ENCODE measurements around the gene TNFSF4.

TNFSF4 gene

DNA sequence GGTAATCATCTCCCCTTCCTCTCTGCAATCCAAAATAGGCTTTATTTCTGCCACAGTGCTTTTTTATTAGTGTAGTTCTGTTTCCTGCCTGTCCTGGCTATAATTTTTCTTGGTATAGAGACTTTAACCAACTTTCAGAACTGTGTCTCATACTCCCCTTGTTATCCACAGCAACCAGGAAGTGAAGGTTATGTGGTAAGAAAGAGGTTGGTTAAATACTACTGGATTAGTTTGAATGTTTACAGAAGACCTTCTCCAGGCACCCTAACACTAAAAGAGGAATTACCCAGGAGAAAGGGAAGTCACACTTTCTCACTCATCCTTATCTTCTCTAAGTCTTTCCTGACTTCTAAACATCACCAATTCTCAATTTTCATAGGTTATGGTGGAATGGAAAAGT is 17.8 kb upstream of the TNFSF4 start:
- TF ChIP-seq EZH2phosphoT487 (conservative IDR thresholded peaks at IDR 0.05; ENCODE audit: low read length), result no peak
- TF ChIP-seq, protein P1, sequence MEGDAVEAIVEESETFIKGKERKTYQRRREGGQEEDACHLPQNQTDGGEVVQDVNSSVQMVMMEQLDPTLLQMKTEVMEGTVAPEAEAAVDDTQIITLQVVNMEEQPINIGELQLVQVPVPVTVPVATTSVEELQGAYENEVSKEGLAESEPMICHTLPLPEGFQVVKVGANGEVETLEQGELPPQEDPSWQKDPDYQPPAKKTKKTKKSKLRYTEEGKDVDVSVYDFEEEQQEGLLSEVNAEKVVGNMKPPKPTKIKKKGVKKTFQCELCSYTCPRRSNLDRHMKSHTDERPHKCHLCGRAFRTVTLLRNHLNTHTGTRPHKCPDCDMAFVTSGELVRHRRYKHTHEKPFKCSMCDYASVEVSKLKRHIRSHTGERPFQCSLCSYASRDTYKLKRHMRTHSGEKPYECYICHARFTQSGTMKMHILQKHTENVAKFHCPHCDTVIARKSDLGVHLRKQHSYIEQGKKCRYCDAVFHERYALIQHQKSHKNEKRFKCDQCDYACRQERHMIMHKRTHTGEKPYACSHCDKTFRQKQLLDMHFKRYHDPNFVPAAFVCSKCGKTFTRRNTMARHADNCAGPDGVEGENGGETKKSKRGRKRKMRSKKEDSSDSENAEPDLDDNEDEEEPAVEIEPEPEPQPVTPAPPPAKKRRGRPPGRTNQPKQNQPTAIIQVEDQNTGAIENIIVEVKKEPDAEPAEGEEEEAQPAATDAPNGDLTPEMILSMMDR (IDR thresholded peaks at IDR 0.05; ENCODE audit: insufficient read depth, low read length, poor library complexity, severe bottlenecking), result no peak
- Histone ChIP-seq H3K9ac (ENCODE audit: low read length) (no peak overlapping the region), H3K36me3 (ENCODE audit: low read length) (no peaks in the 10 kb centered on the region), H3F3A (ENCODE audit: insufficient read depth) (no peaks in the 10 kb centered on the region), H3K4me3 (ENCODE audit: insufficient read depth, low read length, poor library complexity, severe bottlenecking) (no peak overlapping the region), H3K4me2 (ENCODE audit: low read depth, low read length, poor library complexity, severe bottlenecking) (no peak overlapping the region), H3K27me3 (ENCODE audit: low read length) (no peaks in the 10 kb centered on the region), H2AFZ (ENCODE audit: low read depth, low read length, severe bottlenecking) (no peak overlapping the region), H3K27ac (ENCODE audit: low read depth, low read length) (no peak overlapping the region), H3K79me2 (ENCODE audit: insufficient read depth, low read length) (no peaks in the 10 kb centered on the region), H3K9me3 (ENCODE audit: insufficient read depth, low read length) (no peaks in the 10 kb centered on the region), H3K9me2 (replicated peaks; ENCODE audit: insufficient read depth, low read length) (no peaks in the 10 kb centered on the region), H4K20me1 (ENCODE audit: low read depth, low read length) (no peaks in the 10 kb centered on the region)

DNA sequence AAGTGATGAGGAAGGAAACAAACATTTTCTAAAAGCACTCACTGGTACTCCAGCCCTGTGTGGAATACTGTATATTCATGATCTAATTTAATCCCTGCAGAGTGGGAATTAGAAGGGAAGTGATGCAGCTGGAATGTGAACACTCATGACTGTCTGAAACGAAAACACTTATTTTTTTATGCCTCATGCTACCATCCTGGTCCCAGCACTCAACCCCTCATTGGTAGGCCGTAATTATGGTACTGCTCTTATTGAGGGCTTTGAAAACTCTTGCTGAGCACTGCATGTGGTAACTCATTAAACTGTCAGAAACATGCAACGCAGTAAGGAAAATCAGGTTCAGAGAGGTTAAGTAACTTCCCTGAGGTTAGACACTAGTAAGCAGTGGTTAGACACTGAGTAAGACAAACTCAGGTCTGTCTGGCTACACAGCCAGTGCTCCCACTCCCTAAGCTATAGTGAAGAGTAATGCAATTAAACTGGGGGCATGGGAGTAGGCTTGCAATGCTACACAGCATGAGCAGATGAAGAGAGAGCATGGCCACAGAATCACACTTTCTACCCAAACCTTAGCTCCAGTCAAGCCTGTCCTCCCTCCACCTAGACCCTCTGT is 17.3 kb upstream of the TNFSF4 start:
- Histone ChIP-seq H3K4me2 (ENCODE audit: low read depth, low read length, poor library complexity, severe bottlenecking) (no peak overlapping the region), H3K27ac (ENCODE audit: low read depth, low read length) (no peak overlapping the region)
- TF ChIP-seq, protein P1 (IDR thresholded peaks at IDR 0.05; ENCODE audit: insufficient read depth, low read length, poor library complexity, severe bottlenecking), result no peak
- no peak for TF ChIP-seq EZH2phosphoT487 (conservative IDR thresholded peaks at IDR 0.05; ENCODE audit: low read length)

DNA sequence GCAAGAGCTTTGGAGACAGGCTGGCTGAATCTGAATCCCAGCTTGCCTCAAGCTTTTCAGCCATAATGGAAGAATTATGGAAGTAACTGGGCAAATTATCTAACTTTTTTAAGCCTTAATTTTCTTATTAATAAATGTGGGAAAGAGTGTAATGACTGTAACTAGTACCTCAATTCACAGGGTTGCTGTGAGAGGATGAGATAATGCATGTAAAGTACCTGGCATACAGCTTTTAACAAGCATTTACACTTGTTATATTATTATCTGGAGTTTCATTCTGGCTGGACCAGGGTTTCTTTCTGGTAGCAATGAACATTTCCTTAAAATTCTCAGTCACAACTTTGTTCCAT is 15.9 kb upstream of the TNFSF4 start:
- no peaks in the 10 kb centered on the region for H3K36me3 ChIP-seq (ENCODE audit: low read length)
- no peaks in the 10 kb centered on the region for H3K27me3 ChIP-seq (ENCODE audit: low read length)
- H3K79me2 ChIP-seq (ENCODE audit: insufficient read depth, low read length), result no peaks in the 10 kb centered on the region
- no peak overlapping the region for H3K9ac ChIP-seq (ENCODE audit: low read length)
- no peaks in the 10 kb centered on the region for H3K9me2 ChIP-seq (replicated peaks; ENCODE audit: insufficient read depth, low read length)
- H3F3A ChIP-seq (ENCODE audit: insufficient read depth), result no peaks in the 10 kb centered on the region
- H3K4me3 ChIP-seq (ENCODE audit: insufficient read depth, low read length, poor library complexity, severe bottlenecking), result no peak overlapping the region
- no peak for TF ChIP-seq EZH2phosphoT487 (conservative IDR thresholded peaks at IDR 0.05; ENCODE audit: low read length)
- TF ChIP-seq, protein P1 (IDR thresholded peaks at IDR 0.05; ENCODE audit: insufficient read depth, low read length, poor library complexity, severe bottlenecking), result no peak
- no peak overlapping the region for H3K27ac ChIP-seq (ENCODE audit: low read depth, low read length)
- H3K9me3 ChIP-seq (ENCODE audit: insufficient read depth, low read length), result no peaks in the 10 kb centered on the region
- no peaks in the 10 kb centered on the region for H4K20me1 ChIP-seq (ENCODE audit: low read depth, low read length)
- H3K4me2 ChIP-seq (ENCODE audit: low read depth, low read length, poor library complexity, severe bottlenecking), result no peak overlapping the region
- no peak overlapping the region for H2AFZ ChIP-seq (ENCODE audit: low read depth, low read length, severe bottlenecking)

More for the DNA sequence above, 17.3 kb upstream of the TNFSF4 start:
- no peaks in the 10 kb centered on the region for H3K36me3 ChIP-seq (ENCODE audit: low read length)
- no peaks in the 10 kb centered on the region for H3K9me3 ChIP-seq (ENCODE audit: insufficient read depth, low read length)
- H3F3A ChIP-seq (ENCODE audit: insufficient read depth), result no peaks in the 10 kb centered on the region
- H3K4me3 ChIP-seq (ENCODE audit: insufficient read depth, low read length, poor library complexity, severe bottlenecking), result no peak overlapping the region
- H3K79me2 ChIP-seq (ENCODE audit: insufficient read depth, low read length), result no peaks in the 10 kb centered on the region
- no peaks in the 10 kb centered on the region for H3K9me2 ChIP-seq (replicated peaks; ENCODE audit: insufficient read depth, low read length)
- H3K9ac ChIP-seq (ENCODE audit: low read length), result no peak overlapping the region
- H4K20me1 ChIP-seq (ENCODE audit: low read depth, low read length), result no peaks in the 10 kb centered on the region
- no peaks in the 10 kb centered on the region for H3K27me3 ChIP-seq (ENCODE audit: low read length)
- no peak overlapping the region for H2AFZ ChIP-seq (ENCODE audit: low read depth, low read length, severe bottlenecking)

Data from SU-DHL-6 (cell line).